ENCODE measurements around the gene ARHGAP8.
"Not testable (repeated sequence)": the region's sequence is repeated elsewhere in the genome, so short reads cannot be mapped to it uniquely, and the experiment has no call there.

ARHGAP8 gene

GRCh38 chr22:44734801-44735517, 17.4 kb upstream of the ARHGAP8 start:
- no peak for DNase-seq (ENCODE audit: low read depth)
- no peak for TF ChIP-seq CTCF (conservative IDR thresholded peaks at IDR 0.05; ENCODE audit: low read length)
- H3K4me3 ChIP-seq (ENCODE audit: low read length), result no peak overlapping the region

- no peak overlapping the region for H3K4me3 ChIP-seq (ENCODE audit: low read length)
- peak; percentile 39 for DNase-seq (ENCODE audit: low read depth)
- TF ChIP-seq CTCF (conservative IDR thresholded peaks at IDR 0.05; ENCODE audit: low read length), result peak; percentile 89
Observed at GRCh38 chr22:44735518-44736428, 16.6 kb upstream of the ARHGAP8 start.

- no peak for DNase-seq (ENCODE audit: low read depth)
- TF ChIP-seq CTCF (conservative IDR thresholded peaks at IDR 0.05; ENCODE audit: low read length), result no peak
- H3K4me3 ChIP-seq (ENCODE audit: low read length), result no peak overlapping the region
Observed at GRCh38 chr22:44736581-44737405, 15.6 kb upstream of the ARHGAP8 start.

- no peak for DNase-seq (ENCODE audit: low read depth)
- H3K4me3 ChIP-seq (ENCODE audit: low read length), result no peak overlapping the region
- TF ChIP-seq CTCF (conservative IDR thresholded peaks at IDR 0.05; ENCODE audit: low read length), result no peak
Observed at GRCh38 chr22:44737406-44738346, 14.7 kb upstream of the ARHGAP8 start.

- no peak overlapping the region for H3K4me3 ChIP-seq (ENCODE audit: low read length)
- TF ChIP-seq CTCF (conservative IDR thresholded peaks at IDR 0.05; ENCODE audit: low read length), result no peak
- DNase-seq (ENCODE audit: low read depth), result no peak
Observed at GRCh38 chr22:44738347-44738715, 14.0 kb upstream of the ARHGAP8 start.

GRCh38 chr22:44739024-44739423, 13.4 kb upstream of the ARHGAP8 start:
- no peak for DNase-seq (ENCODE audit: low read depth)
- no peak for TF ChIP-seq CTCF (conservative IDR thresholded peaks at IDR 0.05; ENCODE audit: low read length)

GRCh38 chr22:44739666-44740065, 12.7 kb upstream of the ARHGAP8 start:
- not testable (repeated sequence) for H3K4me3 ChIP-seq (ENCODE audit: low read length)
- peak; percentile 32 for DNase-seq (ENCODE audit: low read depth)

More at GRCh38 chr22:44739024-44739423, 13.4 kb upstream of the ARHGAP8 start:
- H3K4me3 ChIP-seq (ENCODE audit: low read length), result no peak overlapping the region

Data from AG10803 (cell line).